Brain pericyte (primary cell): ENCODE results near the gene AGAP2.

Experiments used
- DNase-seq: peaks from one replicate; pipeline ENCODE4 v3.0.0-alpha.2; 2012; ENCODE audit warnings: low read depth, low spot score

AGAP2 gene

DNA sequence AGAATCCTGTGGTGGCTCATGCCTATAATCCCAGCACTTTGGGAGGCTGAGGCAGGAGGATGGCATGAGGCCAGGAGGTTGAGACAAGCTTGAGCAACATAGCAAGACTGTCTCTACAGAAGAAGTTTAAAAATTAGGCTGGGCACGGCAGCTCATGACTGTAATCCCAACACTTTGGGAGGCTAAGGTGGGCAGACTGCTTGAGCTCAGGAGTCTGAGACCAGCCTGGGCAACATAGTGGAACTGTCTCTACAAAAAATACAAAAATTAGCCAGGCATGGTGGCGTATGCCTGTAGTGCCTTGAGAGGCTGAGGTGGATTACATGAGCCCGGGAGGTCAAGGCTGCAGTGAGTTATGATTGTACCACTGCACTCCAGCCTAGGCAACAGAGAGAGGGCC, 29.3 kb upstream of the AGAP2 start:
- DNase-seq, result no peak

GRCh38 chr12:57767305-57767698, 28.8 kb upstream of the AGAP2 start:
- DNase-seq, result no peak

DNA sequence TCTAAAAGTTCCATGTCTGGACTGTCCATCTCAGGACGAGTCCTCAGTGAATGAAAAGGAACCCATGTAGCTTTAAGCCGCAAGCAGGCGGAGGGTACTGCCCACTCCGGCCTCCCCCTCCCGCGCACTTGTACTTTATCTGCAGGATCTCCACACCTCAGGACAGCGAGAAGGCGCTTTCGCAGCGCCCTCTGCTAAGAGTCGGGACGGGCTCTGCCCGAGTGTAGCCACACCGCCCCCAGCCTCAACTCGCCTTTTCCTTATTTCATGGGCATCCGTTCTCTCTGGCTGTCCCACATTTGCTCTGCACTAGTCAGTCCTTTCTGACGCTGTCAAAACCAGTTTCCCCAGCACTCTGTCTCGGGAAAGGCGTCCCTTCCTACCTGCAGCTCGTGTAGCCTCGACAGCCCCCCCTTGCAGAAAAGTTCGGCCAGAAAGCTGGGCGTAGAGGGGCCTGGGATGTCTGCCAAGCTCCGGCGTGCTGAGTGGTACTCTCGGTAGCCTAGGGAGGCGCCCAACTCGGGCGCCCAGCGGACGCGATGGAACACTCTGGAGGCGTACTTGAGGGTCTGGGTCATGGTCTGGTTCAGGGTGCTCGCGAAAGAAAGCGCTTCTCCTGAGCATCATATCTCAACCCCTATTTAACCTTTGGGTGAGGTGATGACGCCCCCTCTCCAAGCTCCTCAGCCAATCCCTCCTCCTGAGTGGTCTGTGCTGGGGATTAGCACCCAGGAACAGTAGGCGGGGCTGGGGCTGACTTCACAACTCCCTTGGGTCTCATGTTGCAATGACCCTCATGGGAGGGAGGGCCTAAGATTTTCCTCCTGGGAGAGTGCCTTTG, 28.1 kb upstream of the AGAP2 start, which contains the start of gene CYP27B1:
Gene CYP27B1 (minus strand): TSS at position 615 of the 841 bp plus-strand sequence. CDS start 37 bp downstream, at position 578.
- no peak for DNase-seq

- DNase-seq, result no peak
These were observed 27.3 kb upstream of the AGAP2 start for GRCh38 chr12:57765698-57766463.

GRCh38 chr12:57765003-57765697, 26.6 kb upstream of the AGAP2 start:
- DNase-seq, result no peak

- no peak for DNase-seq
These were observed 26.1 kb upstream of the AGAP2 start for GRCh38 chr12:57764662-57765002.

DNA sequence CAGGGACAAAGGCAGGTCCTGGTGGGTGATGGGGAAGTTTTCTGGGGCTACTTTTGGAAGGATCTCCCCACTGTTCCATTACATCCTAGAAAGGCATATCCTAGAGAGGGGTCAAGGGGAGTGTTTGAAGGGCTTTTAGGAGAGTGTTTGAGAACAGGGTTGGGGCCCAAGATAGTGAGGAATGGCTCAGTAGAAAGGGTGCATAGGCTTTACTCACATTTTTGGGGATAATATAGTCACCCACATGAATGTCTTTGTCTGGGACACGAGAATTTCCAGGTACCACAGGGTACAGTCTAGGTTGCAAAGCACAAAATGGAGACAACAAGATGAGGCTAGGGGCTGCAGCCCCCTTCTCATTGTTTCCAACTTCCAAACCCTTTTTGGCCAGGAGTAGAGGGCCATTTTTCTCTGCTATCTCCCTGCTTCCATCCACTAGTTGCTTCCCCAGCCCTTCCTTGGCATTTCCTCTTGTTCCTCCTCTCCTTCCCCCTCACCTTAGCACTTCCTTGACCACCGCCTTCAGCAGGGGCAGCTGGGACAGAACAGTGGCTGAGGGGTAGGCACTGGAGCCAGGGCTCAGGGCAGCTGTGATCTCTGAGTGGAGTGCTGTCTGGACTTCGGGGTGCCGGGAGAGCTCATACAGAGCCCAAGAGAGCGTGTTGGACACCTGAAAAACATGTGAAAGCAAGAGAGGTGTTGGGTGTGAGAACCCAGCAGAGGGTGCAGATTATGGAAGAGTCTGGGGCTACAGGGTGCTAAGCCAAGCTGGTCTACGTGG, 25.5 kb upstream of the AGAP2 start:
- DNase-seq, result no peak

- DNase-seq, result no peak
These were observed 23.9 kb upstream of the AGAP2 start for GRCh38 chr12:57762463-57762862.

DNA sequence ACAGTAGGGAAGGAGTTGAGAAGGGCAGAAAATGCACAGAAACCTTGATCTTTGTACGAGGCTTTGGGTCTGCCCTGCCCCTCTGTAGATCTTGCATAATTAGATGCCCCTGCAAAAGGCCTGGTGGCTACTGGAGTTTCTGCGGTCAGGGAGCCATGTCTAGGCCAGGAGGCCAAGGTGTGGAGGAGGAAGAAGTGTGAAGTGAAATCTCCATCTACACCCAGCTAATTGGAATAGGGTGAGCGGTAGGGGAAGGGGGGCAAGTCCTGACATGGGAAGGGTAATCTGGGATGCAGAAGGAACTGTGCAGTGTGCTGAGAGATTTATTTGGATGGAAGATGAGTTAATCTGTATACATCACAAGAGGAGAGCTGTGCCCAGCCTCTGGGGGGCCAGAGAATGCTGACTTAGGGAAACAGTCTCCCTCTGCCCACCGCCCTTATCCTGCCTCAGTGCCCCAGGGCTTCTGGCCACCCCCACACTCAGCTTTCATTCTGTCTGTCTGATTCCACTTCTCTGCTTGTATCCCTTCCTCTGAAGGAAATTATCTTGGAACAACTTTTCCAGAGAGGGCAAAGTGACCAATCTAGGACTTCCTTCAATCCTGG, 23.0 kb upstream of the AGAP2 start:
- DNase-seq, result no peak

GRCh38 chr12:57760347-57760982, 21.9 kb upstream of the AGAP2 start:
- no peak for DNase-seq

DNA sequence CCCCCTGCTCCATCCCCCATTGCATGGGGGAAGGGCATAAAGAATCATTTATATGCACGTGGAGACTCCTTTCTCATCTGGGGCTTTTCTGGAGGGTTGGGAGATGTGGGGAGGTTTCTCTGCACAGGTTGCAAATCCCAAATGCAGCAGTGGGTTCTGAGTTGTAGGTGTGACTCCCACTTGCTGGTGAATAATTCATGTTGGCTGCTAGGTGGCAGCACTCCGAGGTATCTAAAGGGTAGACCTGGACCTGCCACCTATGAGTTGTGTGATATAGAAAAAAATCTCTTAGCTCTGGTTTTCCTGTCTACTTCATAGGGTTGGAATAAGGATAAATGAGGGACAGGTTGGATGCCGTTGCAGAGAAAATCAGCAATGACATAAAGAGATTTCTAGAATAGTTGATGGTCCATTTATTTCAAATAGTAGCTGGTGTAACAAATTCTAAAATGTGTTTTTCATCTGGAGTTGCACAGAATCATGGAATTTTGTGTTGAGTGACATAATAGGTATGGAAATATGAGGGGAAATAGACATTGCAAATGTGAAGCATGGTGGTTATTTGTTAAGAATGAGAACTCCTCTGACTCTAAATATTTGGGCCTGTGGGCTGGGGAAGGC, 20.9 kb upstream of the AGAP2 start:
- DNase-seq, result no peak

DNA sequence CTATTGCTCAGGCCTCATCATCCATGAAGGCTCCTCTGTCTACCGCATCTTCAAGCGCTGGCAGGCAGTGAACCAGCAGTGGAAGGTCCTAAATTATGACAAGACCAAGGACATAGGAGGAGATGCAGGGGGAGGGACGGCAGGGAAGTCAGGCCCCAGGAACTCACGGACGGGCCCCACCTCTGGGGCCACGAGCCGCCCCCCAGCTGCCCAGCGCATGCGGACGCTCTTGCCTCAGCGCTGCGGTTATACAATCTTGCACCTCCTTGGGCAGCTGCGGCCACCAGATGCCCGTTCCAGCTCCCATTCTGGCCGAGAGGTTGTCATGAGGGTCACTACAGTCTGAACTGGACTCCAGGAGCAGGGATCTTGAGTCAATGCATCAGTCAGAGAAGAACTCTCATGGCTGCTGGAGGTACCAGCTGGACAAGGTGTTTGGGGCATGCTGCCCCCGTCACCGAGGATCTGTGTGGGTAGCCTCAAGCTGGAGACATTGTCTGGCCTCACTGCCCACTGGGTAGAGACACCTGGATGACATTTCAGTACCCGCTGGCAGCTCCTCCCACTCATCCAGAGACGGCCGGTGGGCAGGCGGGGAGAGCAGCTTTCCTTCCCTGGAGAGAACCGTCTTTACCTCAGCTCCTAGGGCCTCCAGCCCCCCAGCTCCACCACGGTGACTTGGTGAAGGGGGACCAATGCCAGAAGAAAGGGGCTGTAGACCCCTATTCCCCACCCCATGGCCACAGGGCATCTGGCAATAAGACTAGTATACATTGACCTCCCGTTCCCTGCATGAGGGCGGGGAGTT, 20.2 kb upstream of the AGAP2 start:
- DNase-seq, result no peak

DNA sequence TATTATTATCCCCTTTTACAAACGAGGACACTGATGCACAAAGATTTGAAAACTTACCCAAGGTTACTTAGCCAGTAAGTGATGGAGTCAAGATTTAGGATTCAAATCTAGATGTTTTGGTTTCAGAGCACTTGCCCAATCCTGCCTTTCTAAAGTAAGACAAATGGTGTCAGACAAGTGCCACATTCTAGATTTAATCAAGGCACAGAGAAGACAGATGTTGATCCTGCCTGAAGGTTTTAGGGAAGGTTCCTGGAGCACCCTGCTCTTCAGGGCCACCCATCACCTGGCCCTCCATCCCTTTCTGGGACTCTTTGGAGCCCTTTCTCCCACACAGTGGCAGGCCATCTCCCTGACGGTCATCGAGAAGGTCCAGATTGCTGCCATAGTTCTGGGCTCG, 19.2 kb upstream of the AGAP2 start:
- DNase-seq, result no peak

- no peak for DNase-seq
These were observed 18.1 kb upstream of the AGAP2 start for GRCh38 chr12:57756406-57757341.

DNA sequence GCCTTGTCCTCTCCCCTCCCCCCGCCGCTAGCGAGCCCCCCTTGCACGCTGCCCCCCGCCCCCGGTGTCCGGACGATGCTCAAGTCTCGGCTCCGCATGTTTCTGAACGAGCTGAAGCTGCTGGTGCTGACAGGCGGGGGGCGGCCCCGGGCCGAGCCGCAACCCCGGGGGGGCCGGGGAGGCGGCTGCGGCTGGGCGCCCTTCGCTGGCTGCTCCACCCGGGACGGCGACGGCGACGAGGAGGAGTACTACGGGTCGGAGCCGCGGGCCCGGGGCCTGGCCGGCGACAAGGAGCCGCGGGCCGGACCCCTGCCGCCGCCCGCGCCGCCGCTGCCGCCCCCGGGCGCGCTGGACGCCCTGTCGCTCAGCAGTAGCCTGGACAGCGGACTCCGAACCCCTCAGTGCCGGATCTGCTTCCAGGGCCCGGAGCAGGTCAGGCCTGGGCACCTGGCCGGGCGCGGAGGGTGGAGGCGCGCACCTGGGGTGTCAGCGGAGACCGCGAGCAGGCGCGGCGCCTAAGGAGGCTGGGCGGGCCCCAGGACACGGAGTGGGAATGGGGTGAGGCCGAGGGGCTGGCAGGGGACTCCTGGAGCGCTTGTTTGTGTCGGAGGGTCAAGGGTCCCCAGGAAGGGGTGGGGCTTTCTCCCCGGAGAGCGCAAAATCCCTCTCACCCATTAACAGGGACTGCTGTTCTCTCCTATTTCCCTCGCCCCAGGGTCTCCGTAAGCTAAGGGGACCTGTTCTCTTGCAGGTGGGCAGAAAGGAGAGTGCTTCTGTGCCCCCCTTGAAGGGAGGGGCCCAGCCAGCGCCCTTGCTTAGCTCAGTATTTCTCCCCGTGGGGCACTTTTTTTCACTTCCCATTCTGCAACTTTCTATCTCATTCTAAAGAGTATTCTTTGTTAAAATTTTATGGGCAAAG, 17.2 kb upstream of the AGAP2 start:
- DNase-seq, result no peak

GRCh38 chr12:57755194-57755453, 16.6 kb upstream of the AGAP2 start:
- no peak for DNase-seq

- no peak for DNase-seq
These were observed 16.1 kb upstream of the AGAP2 start, which contains the start of gene MARCHF9 for GRCh38 chr12:57754411-57755193. MARCHF9 (plus strand) TSS chr12:57755103; CDS start chr12:57755529, 426 bp downstream.
